GM12875 (cell line): ENCODE measurements around the gene PARN.

Source experiments
- H3K4me3 ChIP-seq: one replicate; pipeline ENCODE4 v1.5.1; 2011; ENCODE audit warnings: low read depth, low read length, control low read depth
- TF ChIP-seq, protein P1 (sequence below): IDR thresholded peaks from 2 replicates; pipeline ENCODE4 v1.5.1; 2011; ENCODE audit warnings: low read depth, mild to moderate bottlenecking, control low read depth, inconsistent platforms, low read length, moderate library complexity, borderline replicate concordance; ENCODE audit not compliant: insufficient read depth

The PARN gene

GRCh38 chr16:14491861-14492529 lies 138.1 kb downstream of the PARN start:
- TF ChIP-seq, protein P1, sequence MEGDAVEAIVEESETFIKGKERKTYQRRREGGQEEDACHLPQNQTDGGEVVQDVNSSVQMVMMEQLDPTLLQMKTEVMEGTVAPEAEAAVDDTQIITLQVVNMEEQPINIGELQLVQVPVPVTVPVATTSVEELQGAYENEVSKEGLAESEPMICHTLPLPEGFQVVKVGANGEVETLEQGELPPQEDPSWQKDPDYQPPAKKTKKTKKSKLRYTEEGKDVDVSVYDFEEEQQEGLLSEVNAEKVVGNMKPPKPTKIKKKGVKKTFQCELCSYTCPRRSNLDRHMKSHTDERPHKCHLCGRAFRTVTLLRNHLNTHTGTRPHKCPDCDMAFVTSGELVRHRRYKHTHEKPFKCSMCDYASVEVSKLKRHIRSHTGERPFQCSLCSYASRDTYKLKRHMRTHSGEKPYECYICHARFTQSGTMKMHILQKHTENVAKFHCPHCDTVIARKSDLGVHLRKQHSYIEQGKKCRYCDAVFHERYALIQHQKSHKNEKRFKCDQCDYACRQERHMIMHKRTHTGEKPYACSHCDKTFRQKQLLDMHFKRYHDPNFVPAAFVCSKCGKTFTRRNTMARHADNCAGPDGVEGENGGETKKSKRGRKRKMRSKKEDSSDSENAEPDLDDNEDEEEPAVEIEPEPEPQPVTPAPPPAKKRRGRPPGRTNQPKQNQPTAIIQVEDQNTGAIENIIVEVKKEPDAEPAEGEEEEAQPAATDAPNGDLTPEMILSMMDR = no peak
- H3K4me3 ChIP-seq = no peak overlapping the region

DNA sequence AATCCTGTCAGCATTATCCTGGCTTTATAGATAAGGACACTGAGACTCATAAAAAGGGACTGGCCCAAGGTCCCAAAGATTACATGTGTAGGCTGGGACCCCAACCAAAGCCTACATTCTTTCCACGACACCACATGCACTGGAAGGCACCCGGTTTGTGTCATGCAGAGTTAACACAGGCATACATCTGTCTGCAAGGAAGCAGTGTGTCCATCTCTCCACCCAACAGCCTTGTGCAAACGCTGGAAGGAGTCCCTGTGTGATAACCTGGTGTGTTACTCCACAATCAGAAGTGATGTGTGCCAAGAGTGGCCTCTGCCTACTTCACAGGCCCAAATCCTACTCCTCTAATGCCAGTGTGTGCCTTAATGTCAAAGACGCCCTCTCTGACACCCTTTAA lies 139.8 kb downstream of the PARN start:
- H3K4me3 ChIP-seq = no peak overlapping the region
- TF ChIP-seq, protein P1 = no peak

- H3K4me3 ChIP-seq = no peak overlapping the region
- TF ChIP-seq, protein P1 = peak; percentile 33; the same call in 1 of the 2 replicates
Measured at GRCh38 chr16:14489460-14489859, 140.6 kb downstream of the PARN start.

DNA sequence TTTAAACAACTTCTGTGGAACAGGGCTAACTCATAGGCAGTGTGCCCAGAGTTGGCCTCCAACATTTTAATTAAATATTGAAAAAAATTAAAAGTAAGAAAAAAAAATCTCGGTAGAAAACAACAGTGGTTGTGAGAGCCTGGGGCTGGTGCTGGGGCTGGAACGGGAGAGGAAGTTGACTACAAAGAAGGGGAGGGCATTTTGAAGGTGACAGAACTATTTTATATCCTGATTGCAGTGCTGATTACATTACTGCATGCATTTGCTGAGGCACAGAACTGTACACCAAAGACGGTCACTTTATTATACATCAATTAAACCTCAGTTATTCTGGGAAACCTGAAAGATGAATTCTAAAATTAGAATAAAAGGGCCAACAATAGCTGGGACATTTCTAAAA lies 142.5 kb downstream of the PARN start:
- H3K4me3 ChIP-seq = no peak overlapping the region
- TF ChIP-seq, protein P1 = no peak

DNA sequence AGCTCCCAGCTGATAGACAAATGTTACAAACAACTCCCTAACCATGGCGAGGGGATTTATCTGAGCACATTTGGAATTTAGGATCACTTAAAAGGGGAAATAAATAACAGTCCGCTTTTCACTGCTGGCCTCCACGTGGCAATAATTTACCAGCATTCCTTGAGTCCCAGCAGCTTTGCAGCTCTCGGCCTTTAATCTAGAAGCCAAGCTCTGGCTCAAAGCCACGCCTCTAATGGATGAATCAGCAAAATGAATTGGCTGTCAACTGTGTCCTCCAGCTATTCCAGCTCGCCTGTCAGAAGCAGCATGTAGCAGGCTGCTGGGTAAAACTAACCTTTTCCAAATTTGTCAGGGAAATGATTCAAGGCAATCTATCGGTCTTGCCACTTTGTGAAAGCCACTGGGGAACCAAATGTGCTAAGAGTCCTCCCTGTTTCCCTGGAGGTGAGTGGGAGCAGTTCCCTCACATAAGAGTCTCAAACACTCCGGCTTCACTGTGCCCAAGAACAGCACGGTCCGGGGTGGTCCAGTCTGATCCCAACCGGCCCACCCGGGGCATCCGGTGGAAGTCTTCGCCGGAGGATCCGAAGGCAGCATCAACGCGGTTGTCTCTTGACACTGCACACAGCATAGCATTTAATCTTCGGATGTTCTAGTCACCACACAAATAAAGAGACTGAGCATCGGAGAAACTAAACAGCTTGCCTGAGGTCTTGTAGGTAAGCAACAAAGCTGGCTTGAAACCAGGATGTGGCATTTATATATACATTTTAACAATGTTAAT lies 143.3 kb downstream of the PARN start:
- TF ChIP-seq, protein P1 = no peak
- no peak overlapping the region for H3K4me3 ChIP-seq

DNA sequence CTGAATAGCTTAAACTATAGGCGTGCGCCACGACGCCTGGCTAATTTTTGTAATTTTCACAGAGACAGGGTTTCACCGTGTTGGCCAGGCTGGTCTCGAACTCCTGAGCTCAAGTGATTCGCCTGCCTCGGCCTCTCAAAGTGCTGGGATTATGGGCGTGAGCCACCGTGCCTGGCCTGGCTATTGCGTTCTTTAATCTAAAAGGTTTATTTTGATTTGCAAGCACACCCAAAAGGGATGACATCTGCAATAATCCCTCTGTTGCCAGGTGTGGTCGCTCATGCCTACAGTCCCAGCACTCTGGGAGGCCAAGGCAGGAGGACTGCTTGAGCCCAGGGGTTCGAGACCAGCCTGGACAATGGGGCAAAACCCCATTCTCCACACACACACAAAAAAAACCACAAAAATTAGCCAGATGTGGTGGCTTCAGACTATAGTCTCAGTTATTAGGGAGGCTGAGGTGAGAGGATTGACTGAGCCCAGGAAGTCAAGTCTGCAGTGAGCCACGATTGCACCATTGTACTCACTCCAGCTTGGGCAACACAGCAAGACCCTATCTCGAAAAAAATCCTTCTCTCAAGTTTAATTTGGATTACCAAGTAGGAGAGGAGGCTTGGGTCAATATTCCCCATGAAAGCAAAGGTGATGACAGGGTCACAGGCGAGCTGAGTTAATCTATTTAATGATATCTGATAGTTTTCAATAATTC lies 144.1 kb downstream of the PARN start:
- TF ChIP-seq, protein P1 = no peak
- no peak overlapping the region for H3K4me3 ChIP-seq
